ENCODE data around the gene ANKS1A.

DNA sequence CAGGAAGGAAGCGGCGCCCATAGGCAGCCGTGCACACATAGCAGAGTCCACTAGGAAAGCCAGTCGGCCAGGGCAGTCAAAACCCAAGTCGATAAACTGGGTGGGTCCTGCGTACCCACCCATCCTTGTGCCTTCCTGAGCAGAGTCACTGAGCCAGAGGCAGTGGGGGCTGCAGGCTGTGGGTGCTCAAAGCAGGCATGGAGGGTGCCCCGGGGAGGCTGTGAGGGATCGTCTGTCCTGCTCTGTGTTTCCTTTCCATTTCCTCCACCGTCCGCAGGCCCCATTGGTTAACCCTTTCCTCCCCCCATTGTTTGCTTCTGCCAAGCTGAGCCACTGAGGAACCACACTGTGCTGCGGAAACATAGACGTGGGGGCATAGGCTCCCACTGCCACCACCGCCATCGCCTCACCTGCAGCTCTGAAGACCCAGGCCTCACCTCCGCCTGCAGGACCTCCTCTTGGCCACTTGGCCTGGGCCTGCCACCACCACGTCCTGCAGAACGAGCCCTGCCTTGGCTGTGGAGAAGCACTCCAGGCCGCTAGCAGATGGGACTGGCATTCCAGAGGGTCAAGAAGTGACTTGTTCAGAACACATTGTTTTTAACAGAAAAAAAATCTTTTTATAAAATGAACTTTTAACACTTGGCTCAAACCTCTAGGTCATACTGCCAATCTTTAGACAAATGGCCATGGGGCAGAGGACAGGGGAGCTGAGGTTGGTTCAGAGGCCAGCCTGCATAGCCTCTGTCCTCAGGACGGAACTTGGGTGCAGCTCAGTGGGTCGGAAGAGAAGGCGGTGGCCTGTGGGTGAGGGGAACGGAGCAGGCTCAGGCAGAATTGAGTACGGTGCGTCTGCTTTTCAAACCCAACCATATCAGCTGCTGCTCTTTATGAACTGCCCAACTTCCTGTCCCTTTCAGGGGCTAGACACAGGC, 199.5 kb downstream of the ANKS1A start:
- TF ChIP-seq, protein P1, sequence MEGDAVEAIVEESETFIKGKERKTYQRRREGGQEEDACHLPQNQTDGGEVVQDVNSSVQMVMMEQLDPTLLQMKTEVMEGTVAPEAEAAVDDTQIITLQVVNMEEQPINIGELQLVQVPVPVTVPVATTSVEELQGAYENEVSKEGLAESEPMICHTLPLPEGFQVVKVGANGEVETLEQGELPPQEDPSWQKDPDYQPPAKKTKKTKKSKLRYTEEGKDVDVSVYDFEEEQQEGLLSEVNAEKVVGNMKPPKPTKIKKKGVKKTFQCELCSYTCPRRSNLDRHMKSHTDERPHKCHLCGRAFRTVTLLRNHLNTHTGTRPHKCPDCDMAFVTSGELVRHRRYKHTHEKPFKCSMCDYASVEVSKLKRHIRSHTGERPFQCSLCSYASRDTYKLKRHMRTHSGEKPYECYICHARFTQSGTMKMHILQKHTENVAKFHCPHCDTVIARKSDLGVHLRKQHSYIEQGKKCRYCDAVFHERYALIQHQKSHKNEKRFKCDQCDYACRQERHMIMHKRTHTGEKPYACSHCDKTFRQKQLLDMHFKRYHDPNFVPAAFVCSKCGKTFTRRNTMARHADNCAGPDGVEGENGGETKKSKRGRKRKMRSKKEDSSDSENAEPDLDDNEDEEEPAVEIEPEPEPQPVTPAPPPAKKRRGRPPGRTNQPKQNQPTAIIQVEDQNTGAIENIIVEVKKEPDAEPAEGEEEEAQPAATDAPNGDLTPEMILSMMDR (IDR thresholded peaks at IDR 0.05 in 4 of 5, conservative IDR thresholded peaks at IDR 0.05 in 1 of 5) = no peak
- no peak for TF ChIP-seq POLR2A (IDR thresholded peaks at IDR 0.05)
